Loucy (cell line): ENCODE data around the gene POU2F1.

Experiments
- EZH2phosphoT487 ChIP-seq: fragments of 200-600 bp; IDR thresholded peaks from 2 replicates; pipeline ENCODE4 v1.6.1; 2018; ENCODE audit warnings: antibody characterized with exemption, mild to moderate bottlenecking, moderate library complexity, borderline replicate concordance
- TF ChIP-seq, protein P1 (sequence below): fragments of 200-600 bp; sonication (generic); conservative IDR thresholded peaks from 2 replicates; pipeline ENCODE4 v1.5.1; 2014; ENCODE audit warnings: mild to moderate bottlenecking, antibody characterized with exemption, low read length

DNA sequence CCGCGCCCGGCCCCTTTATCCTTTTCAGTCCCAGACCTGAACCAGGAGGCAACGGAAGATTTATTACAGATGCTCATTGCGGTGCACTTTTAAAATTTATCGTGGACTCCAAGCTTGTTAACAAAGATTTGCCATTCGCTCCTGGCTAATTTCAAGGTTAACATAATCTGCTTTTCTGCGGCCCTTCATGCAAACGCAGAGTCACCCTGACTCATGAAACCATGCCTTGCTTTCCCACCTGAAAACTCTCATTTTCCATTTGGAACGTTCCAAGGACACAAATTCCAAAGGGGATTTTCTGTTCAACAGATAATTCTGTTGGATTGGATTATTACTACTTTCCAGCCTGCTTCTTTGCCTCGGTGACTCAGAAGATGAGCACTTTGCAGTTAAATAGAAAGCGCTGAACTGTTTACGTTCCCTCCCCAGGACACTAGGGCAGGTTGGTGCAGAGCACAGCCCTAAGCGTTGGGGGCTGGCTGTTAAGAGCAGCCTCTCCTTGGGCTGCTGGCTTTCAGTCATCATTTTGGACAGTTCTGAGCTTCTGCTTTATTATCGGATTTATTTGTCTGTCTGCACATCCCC lies 246.5 kb downstream of the POU2F1 start:
- TF ChIP-seq, protein P1, sequence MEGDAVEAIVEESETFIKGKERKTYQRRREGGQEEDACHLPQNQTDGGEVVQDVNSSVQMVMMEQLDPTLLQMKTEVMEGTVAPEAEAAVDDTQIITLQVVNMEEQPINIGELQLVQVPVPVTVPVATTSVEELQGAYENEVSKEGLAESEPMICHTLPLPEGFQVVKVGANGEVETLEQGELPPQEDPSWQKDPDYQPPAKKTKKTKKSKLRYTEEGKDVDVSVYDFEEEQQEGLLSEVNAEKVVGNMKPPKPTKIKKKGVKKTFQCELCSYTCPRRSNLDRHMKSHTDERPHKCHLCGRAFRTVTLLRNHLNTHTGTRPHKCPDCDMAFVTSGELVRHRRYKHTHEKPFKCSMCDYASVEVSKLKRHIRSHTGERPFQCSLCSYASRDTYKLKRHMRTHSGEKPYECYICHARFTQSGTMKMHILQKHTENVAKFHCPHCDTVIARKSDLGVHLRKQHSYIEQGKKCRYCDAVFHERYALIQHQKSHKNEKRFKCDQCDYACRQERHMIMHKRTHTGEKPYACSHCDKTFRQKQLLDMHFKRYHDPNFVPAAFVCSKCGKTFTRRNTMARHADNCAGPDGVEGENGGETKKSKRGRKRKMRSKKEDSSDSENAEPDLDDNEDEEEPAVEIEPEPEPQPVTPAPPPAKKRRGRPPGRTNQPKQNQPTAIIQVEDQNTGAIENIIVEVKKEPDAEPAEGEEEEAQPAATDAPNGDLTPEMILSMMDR = no peak
- no peak for TF ChIP-seq EZH2phosphoT487
